HepG2 (cell line): ENCODE results near the gene PLA1A. TPM values are rescaled to one million over a fixed set of nuclear protein-coding genes. Genes with fewer than 3 reads are reported as not detected.

Source experiments
- ATAC-seq: fragments of 200-7000 bp; cut with Tn5 transposase; 3 replicates; pipeline ENCODE4 v1.9.1; 2020; ENCODE audit warnings: mild to moderate bottlenecking, moderate library complexity
- BruUV-seq: library from RNA; stranded (reverse); fragments of 400-500 nt; replicated peaks from 2 replicates; lab custom pipeline; 2021; lab: Mats Ljungman, UMichigan
- CTCF ChIA-PET: fragments of 300-600 bp; formaldehyde crosslinking; extraction: SDS; loops from one replicate; lab custom pipeline; 2021; ENCODE audit warnings: low total read pairs, inconsistent platforms, low intra/inter-chr PET ratio; lab: Yijun Ruan, JAX
- POLR2A ChIA-PET: fragments of 350-600 bp; sonication (Branson Sonifier 250); formaldehyde crosslinking; loops from one replicate; lab custom pipeline; 2020; ENCODE audit warnings: antibody characterized with exemption, inconsistent platforms; lab: Yijun Ruan, JAX
- DNase-seq: peaks from one replicate; pipeline ENCODE4 v3.0.0-alpha.2; 2015; ENCODE audit warnings: low spot score
- FAIRE-seq: peaks from 3 replicates; lab custom pipeline; 2011; peaks lifted over from hg19 to GRCh38; lab: Jason Lieb, UNC
- H2AFZ ChIP-seq: one replicate; pipeline ENCODE4 v1.6.1; 2011; ENCODE audit warnings: low read length, inconsistent platforms
- H3K27ac ChIP-seq: fragments of 300-600 bp; 3 replicates; pipeline ENCODE4 v1.8.0; 2011; ENCODE audit warnings: mixed run types, mild to moderate bottlenecking, mixed read lengths, low read length, inconsistent platforms; ENCODE audit not compliant: insufficient read depth; ENCODE audit errors: extremely low read length
- H3K27me3 ChIP-seq, 2 experiments: fragments of 200-600 bp in 1 of 2; 2 replicates in 1 of 2; 3 replicates in 1 of 2; pipeline versions ENCODE4 v1.6.0 to v1.8.0; 2011; ENCODE audit warnings: low read length in 2 of 2, mild to moderate bottlenecking in 2 of 2, moderate library complexity in 2 of 2, inconsistent platforms in 1 of 2; ENCODE audit not compliant: insufficient read depth in 2 of 2, control insufficient read depth in 1 of 2
- H3K36me3 ChIP-seq, 2 experiments: fragments of 200-600 bp in 1 of 2; replicated peaks in 1 of 2; 2 replicates in 1 of 2; 3 replicates in 1 of 2; pipeline versions ENCODE4 v1.5.1 to v1.8.0; 2011; ENCODE audit warnings: low read length in 2 of 2, inconsistent platforms in 1 of 2; ENCODE audit not compliant: insufficient read depth in 2 of 2, control insufficient read depth in 1 of 2
- H3K4me1 ChIP-seq: 2 replicates; pipeline ENCODE4 v1.5.1; 2012; ENCODE audit warnings: low read length, inconsistent platforms; ENCODE audit not compliant: insufficient read depth
- H3K4me2 ChIP-seq: 2 replicates; pipeline ENCODE4 v1.6.0; 2011; ENCODE audit warnings: low read depth, low read length, inconsistent platforms
- H3K4me3 ChIP-seq, 3 experiments: fragments of 200-600 bp in 1 of 3; sonication (generic), shearing (Covaris generic) in 1 of 3; replicated peaks in 1 of 3; 2 replicates each; pipeline ENCODE4 v1.5.1; 2011 to 2016; ENCODE audit warnings: low read length in 3 of 3, inconsistent platforms in 2 of 3, low read depth in 2 of 3, mild to moderate bottlenecking in 2 of 3, control low read depth in 1 of 3, mixed read lengths in 1 of 3; ENCODE audit not compliant: insufficient read depth in 1 of 3
- H3K79me2 ChIP-seq: one replicate; pipeline ENCODE4 v1.6.1; 2011; ENCODE audit warnings: low read length, inconsistent platforms; ENCODE audit not compliant: insufficient read depth
- H3K9ac ChIP-seq: 2 replicates; pipeline ENCODE4 v1.6.0; 2011; ENCODE audit warnings: mild to moderate bottlenecking, low read depth, low read length, inconsistent platforms; ENCODE audit not compliant: insufficient read depth
- H3K9me3 ChIP-seq: 2 replicates; pipeline ENCODE4 v1.5.1; 2012; ENCODE audit warnings: mild to moderate bottlenecking, low read length
- H4K20me1 ChIP-seq: 2 replicates; pipeline ENCODE4 v1.6.0; 2011; ENCODE audit warnings: inconsistent platforms, mild to moderate bottlenecking, low read length, moderate library complexity; ENCODE audit not compliant: insufficient read depth
- AHDC1 ChIP-seq: sonication (generic); formaldehyde crosslinking; IDR thresholded peaks from 2 replicates; pipeline ENCODE4 v1.5.1; 2020; ENCODE audit warnings: mild to moderate bottlenecking, missing genetic modification reagents, borderline replicate concordance
- CBX5 ChIP-seq: sonication (generic); formaldehyde crosslinking; IDR thresholded peaks from 2 replicates; pipeline ENCODE4 v1.4.0; 2020; ENCODE audit warnings: missing genetic modification reagents, borderline replicate concordance
- KLF9 ChIP-seq: IDR thresholded peaks from 2 replicates; pipeline ENCODE4 v1.6.1; 2016; ENCODE audit warnings: low read depth
- NONO ChIP-seq, 2 experiments: fragments of 450-650 bp in 1 of 2; sonication (generic) in 1 of 2; formaldehyde crosslinking in 1 of 2; IDR thresholded peaks in 1 of 2; conservative IDR thresholded peaks in 1 of 2; 2 replicates each; pipeline versions ENCODE4 v1.6.1 to v1.8.0; 2017 to 2022; ENCODE audit warnings: mild to moderate bottlenecking in 1 of 2, missing genetic modification reagents in 1 of 2, moderate library complexity in 1 of 2
- RARG ChIP-seq: sonication (generic); formaldehyde crosslinking; IDR thresholded peaks from 2 replicates; pipeline ENCODE4 v1.4.0; 2020; ENCODE audit warnings: low read depth, mild to moderate bottlenecking, missing genetic modification reagents
- SSRP1 ChIP-seq: IDR thresholded peaks from 2 replicates; pipeline ENCODE4 v1.6.1; 2016; ENCODE audit warnings: control low read depth
- TBX3 ChIP-seq: fragments of 450-650 bp; IDR thresholded peaks from 2 replicates; pipeline ENCODE4 v1.6.1; 2017; ENCODE audit warnings: antibody characterized with exemption, mild to moderate bottlenecking, inconsistent platforms, borderline replicate concordance
- YEATS2 ChIP-seq: sonication (generic); formaldehyde crosslinking; IDR thresholded peaks from 2 replicates; pipeline ENCODE4 v1.4.0; 2020; ENCODE audit warnings: missing genetic modification reagents, borderline replicate concordance
- ZBTB33 ChIP-seq: sonication (generic); formaldehyde crosslinking; IDR thresholded peaks from 2 replicates; pipeline ENCODE4 v1.4.0; 2020; ENCODE audit warnings: missing genetic modification reagents
- ZFP90 ChIP-seq: sonication (generic); formaldehyde crosslinking; IDR thresholded peaks from 2 replicates; pipeline ENCODE4 v1.8.0; 2022; ENCODE audit warnings: missing genetic modification reagents, mild to moderate bottlenecking, inconsistent platforms, borderline replicate concordance
- ZNF225 ChIP-seq: sonication (generic); formaldehyde crosslinking; IDR thresholded peaks from 2 replicates; pipeline ENCODE4 v1.4.0; 2020; ENCODE audit warnings: mild to moderate bottlenecking, missing genetic modification reagents
- ZNF232 ChIP-seq: sonication (generic); formaldehyde crosslinking; IDR thresholded peaks from 2 replicates; pipeline ENCODE4 v1.4.0; 2020; ENCODE audit warnings: missing genetic modification reagents, borderline replicate concordance
- WGBS: methylation state at CpG from one replicate; pipeline ENCODE4 v1.1.6; 2017; ENCODE audit warnings: low lambda C conversion rate; 5-methylcytosine and 5-hydroxymethylcytosine counted together
- in situ Hi-C: cut with HindIII; loops from 2 replicates; pipeline ENCODE4 v1.10.0; 2017; ENCODE audit warnings: low pct_unique_long_range_greater_than_20kb; ENCODE audit not compliant: extremely low pct_ligation_motif_present
- intact Hi-C: fragments of 100-400 bp; cut with micrococcal nuclease; formaldehyde crosslinking; loops from one replicate; pipeline ENCODE4 v1.10.0; 2022; ENCODE audit not compliant: unreplicated experiment
- polyA plus RNA-seq, 8 experiments: library from polyadenylated mRNA; depleted of rRNA in 3 of 8; stranded (reverse) in 7 of 8; unstranded in 1 of 8; fragments of >200 nt; fragmentation: Illumina TruSeq in 4 of 8; extraction: Trizol in 4 of 8; gene quantifications; 2 replicates each; pipeline versions ENCODE4 v1.2.1 to v1.2.3, GENCODE V29; 2011 to 2016; ENCODE audit warnings: low read depth in 4 of 8, missing spikeins in 1 of 8, mixed read lengths in 1 of 8; ENCODE audit not compliant: insufficient read depth in 1 of 8
- total RNA-seq, 5 experiments: library from RNA; depleted of rRNA; stranded (reverse); fragments of >200 nt; fragmentation: Illumina TruSeq; extraction: Trizol; gene quantifications; 2 replicates each; pipeline ENCODE4 v1.2.3, GENCODE V29; 2016; ENCODE audit warnings: low read depth in 1 of 5

Gene PLA1A
- total and polyA plus RNA-seq, 2 of the 13 experiments (the other 11 are each of a cell fraction or from before 2014, with no cell fraction given), result 0.11 to 0.18 TPM

GRCh38 chr3:119553823-119554415 lies 43.8 kb upstream of the PLA1A start:
- POLR2A ChIA-PET, result no interaction called here
- CTCF ChIA-PET, result no interaction called here
- in situ Hi-C loops, result no loop called here
- no peak overlapping the region for H3K27ac ChIP-seq
- TF ChIP-seq TBX3, result no peak
- TF ChIP-seq KLF9 (CRISPR knock-in tag), result no peak
- no peak for TF ChIP-seq ZBTB33 (CRISPR knock-in tag)
- TF ChIP-seq YEATS2 (CRISPR knock-in tag), result no peak
- TF ChIP-seq ZNF232 (CRISPR knock-in tag), result no peak
- no peak for TF ChIP-seq ZFP90 (CRISPR knock-in tag)
- no peak for TF ChIP-seq AHDC1 (CRISPR knock-in tag)
- no peak for TF ChIP-seq RARG
- no peak for TF ChIP-seq CBX5 (CRISPR knock-in tag)
- TF ChIP-seq SSRP1 (CRISPR knock-in tag), result no peak
- TF ChIP-seq ZNF225 (CRISPR knock-in tag), result no peak
- TF ChIP-seq NONO (IDR thresholded peaks at IDR 0.05), result no peak
- TF ChIP-seq NONO (CRISPR knock-in tag; conservative IDR thresholded peaks at IDR 0.05), result no peak
- no peak overlapping the region for H3K9ac ChIP-seq
- H2AFZ ChIP-seq, result no peak overlapping the region
- FAIRE-seq (no peak), ATAC-seq (no peak; the same call in 2 of the 3 replicates), DNase-seq (no peak)
- no peak overlapping the region for H3K4me2 ChIP-seq
- H3K27me3 ChIP-seq, result peaks cover 0 to 12% of the 10 kb centered on the region in 2 experiments; a peak in 2 of 5 replicates
- WGBS, result 13% methylated on average over 5 of the region's 5 CpGs
- H3K36me3 ChIP-seq, result no peaks in the 10 kb centered on the region
- no peaks in the 10 kb centered on the region for H3K79me2 ChIP-seq
- H3K4me1 ChIP-seq, result no peaks in the 10 kb centered on the region
- BruUV-seq, result no TSS peak
- no peaks in the 10 kb centered on the region for H3K9me3 ChIP-seq
- intact Hi-C loops, result no loop called here
- no peaks in the 10 kb centered on the region for H4K20me1 ChIP-seq
- no peak overlapping the region for H3K4me3 ChIP-seq
